ENCODE results near the gene CYP3A7. TPM values are rescaled to one million over a fixed set of nuclear protein-coding genes. Genes with fewer than 3 reads are reported as not detected.
"Not testable (repeated sequence)": the region's sequence is repeated elsewhere in the genome, so short reads cannot be mapped to it uniquely, and the experiment has no call there.

The CYP3A7 gene
- total RNA-seq, 1 experiment from 2014 or later = not detected

GRCh38 chr7:99693100-99693426 lies 41.9 kb downstream of the CYP3A7 start:
- H3K4me2 ChIP-seq (ENCODE audit: low read length) = no peak overlapping the region
- POLR2A ChIA-PET (ENCODE audit: unreplicated experiment) = no interaction called here
- no peaks in the 10 kb centered on the region for H3K36me3 ChIP-seq (ENCODE audit: low read depth, low read length)
- H3K9ac ChIP-seq (ENCODE audit: low read length) = no peak overlapping the region
- TF ChIP-seq EZH2 (IDR thresholded peaks at IDR 0.05; ENCODE audit: low read length, unreplicated experiment) (no peak), EZH2phosphoT487 (IDR thresholded peaks at IDR 0.05; ENCODE audit: borderline replicate concordance, low read length) (no peak)
- TF ChIP-seq, protein P1, sequence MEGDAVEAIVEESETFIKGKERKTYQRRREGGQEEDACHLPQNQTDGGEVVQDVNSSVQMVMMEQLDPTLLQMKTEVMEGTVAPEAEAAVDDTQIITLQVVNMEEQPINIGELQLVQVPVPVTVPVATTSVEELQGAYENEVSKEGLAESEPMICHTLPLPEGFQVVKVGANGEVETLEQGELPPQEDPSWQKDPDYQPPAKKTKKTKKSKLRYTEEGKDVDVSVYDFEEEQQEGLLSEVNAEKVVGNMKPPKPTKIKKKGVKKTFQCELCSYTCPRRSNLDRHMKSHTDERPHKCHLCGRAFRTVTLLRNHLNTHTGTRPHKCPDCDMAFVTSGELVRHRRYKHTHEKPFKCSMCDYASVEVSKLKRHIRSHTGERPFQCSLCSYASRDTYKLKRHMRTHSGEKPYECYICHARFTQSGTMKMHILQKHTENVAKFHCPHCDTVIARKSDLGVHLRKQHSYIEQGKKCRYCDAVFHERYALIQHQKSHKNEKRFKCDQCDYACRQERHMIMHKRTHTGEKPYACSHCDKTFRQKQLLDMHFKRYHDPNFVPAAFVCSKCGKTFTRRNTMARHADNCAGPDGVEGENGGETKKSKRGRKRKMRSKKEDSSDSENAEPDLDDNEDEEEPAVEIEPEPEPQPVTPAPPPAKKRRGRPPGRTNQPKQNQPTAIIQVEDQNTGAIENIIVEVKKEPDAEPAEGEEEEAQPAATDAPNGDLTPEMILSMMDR (conservative IDR thresholded peaks at IDR 0.05; ENCODE audit: low read depth, low read length) = no peak
- no peaks in the 10 kb centered on the region for H3F3A ChIP-seq (ENCODE audit: low read length, unreplicated experiment)
- no peak overlapping the region for H3K27ac ChIP-seq (ENCODE audit: low read length)
- no peaks in the 10 kb centered on the region for H3K27me3 ChIP-seq (ENCODE audit: low read length)
- H3K9me3 ChIP-seq (ENCODE audit: low read length) = no peaks in the 10 kb centered on the region
- DNase-seq = no peak
- CTCF ChIA-PET = no interaction called here
- H3K9me2 ChIP-seq (replicated peaks; ENCODE audit: low read length) = no peaks in the 10 kb centered on the region
- no peaks in the 10 kb centered on the region for H3K4me1 ChIP-seq (ENCODE audit: insufficient read depth, low read length)
- H3K79me2 ChIP-seq (ENCODE audit: low read length) = no peaks in the 10 kb centered on the region
- BruUV-seq (replicated peaks) = no TSS peak
- no peak overlapping the region for H2AFZ ChIP-seq (ENCODE audit: low read length)
- no peaks in the 10 kb centered on the region for H4K20me1 ChIP-seq (ENCODE audit: low read length)
- ATAC-seq = no peak
- intact Hi-C loops (cut with micrococcal nuclease) = no loop called here
- no peak overlapping the region for H3K4me3 ChIP-seq (ENCODE audit: low read length)

GRCh38 chr7:99692563-99692962 lies 42.4 kb downstream of the CYP3A7 start:
- ATAC-seq; H3K9ac ChIP-seq (ENCODE audit: low read length); H2AFZ ChIP-seq (ENCODE audit: low read length); H3K9me3 ChIP-seq (ENCODE audit: low read length); CTCF ChIA-PET; H4K20me1 ChIP-seq (ENCODE audit: low read length); H3F3A ChIP-seq (ENCODE audit: low read length, unreplicated experiment); H3K79me2 ChIP-seq (ENCODE audit: low read length); H3K27ac ChIP-seq (ENCODE audit: low read length); H3K4me2 ChIP-seq (ENCODE audit: low read length); H3K4me3 ChIP-seq (ENCODE audit: low read length); H3K9me2 ChIP-seq (replicated peaks; ENCODE audit: low read length); BruUV-seq (replicated peaks); H3K4me1 ChIP-seq (ENCODE audit: insufficient read depth, low read length); H3K36me3 ChIP-seq (ENCODE audit: low read depth, low read length); DNase-seq; intact Hi-C loops (cut with micrococcal nuclease); H3K27me3 ChIP-seq (ENCODE audit: low read length); POLR2A ChIA-PET (ENCODE audit: unreplicated experiment): not testable (repeated sequence)

GRCh38 chr7:99691658-99692057 lies 43.3 kb downstream of the CYP3A7 start:
- H3K9me3 ChIP-seq (ENCODE audit: low read length); POLR2A ChIA-PET (ENCODE audit: unreplicated experiment); BruUV-seq (replicated peaks); H3K9me2 ChIP-seq (replicated peaks; ENCODE audit: low read length); H2AFZ ChIP-seq (ENCODE audit: low read length); ATAC-seq; H3K4me3 ChIP-seq (ENCODE audit: low read length); H3K4me1 ChIP-seq (ENCODE audit: insufficient read depth, low read length); H4K20me1 ChIP-seq (ENCODE audit: low read length); H3K9ac ChIP-seq (ENCODE audit: low read length); DNase-seq; H3F3A ChIP-seq (ENCODE audit: low read length, unreplicated experiment); intact Hi-C loops (cut with micrococcal nuclease); H3K27ac ChIP-seq (ENCODE audit: low read length); H3K27me3 ChIP-seq (ENCODE audit: low read length); H3K4me2 ChIP-seq (ENCODE audit: low read length); H3K79me2 ChIP-seq (ENCODE audit: low read length); CTCF ChIA-PET; H3K36me3 ChIP-seq (ENCODE audit: low read depth, low read length): not testable (repeated sequence)

GRCh38 chr7:99690918-99691317 lies 44.1 kb downstream of the CYP3A7 start:
- H3K79me2 ChIP-seq (ENCODE audit: low read length); DNase-seq; H3K27me3 ChIP-seq (ENCODE audit: low read length); ATAC-seq; H3K4me1 ChIP-seq (ENCODE audit: insufficient read depth, low read length); H3K9ac ChIP-seq (ENCODE audit: low read length); H3K9me2 ChIP-seq (replicated peaks; ENCODE audit: low read length); H3K36me3 ChIP-seq (ENCODE audit: low read depth, low read length); H2AFZ ChIP-seq (ENCODE audit: low read length); POLR2A ChIA-PET (ENCODE audit: unreplicated experiment); H3K27ac ChIP-seq (ENCODE audit: low read length); CTCF ChIA-PET; intact Hi-C loops (cut with micrococcal nuclease); H3K4me2 ChIP-seq (ENCODE audit: low read length); BruUV-seq (replicated peaks); H3F3A ChIP-seq (ENCODE audit: low read length, unreplicated experiment); H4K20me1 ChIP-seq (ENCODE audit: low read length); H3K4me3 ChIP-seq (ENCODE audit: low read length); H3K9me3 ChIP-seq (ENCODE audit: low read length): not testable (repeated sequence)

- H3K27ac ChIP-seq (ENCODE audit: low read length); H2AFZ ChIP-seq (ENCODE audit: low read length); H4K20me1 ChIP-seq (ENCODE audit: low read length); H3K9me3 ChIP-seq (ENCODE audit: low read length); H3K36me3 ChIP-seq (ENCODE audit: low read depth, low read length); H3K4me1 ChIP-seq (ENCODE audit: insufficient read depth, low read length); H3K9ac ChIP-seq (ENCODE audit: low read length); ATAC-seq; H3K4me2 ChIP-seq (ENCODE audit: low read length); CTCF ChIA-PET; intact Hi-C loops (cut with micrococcal nuclease); H3K79me2 ChIP-seq (ENCODE audit: low read length); H3K4me3 ChIP-seq (ENCODE audit: low read length); H3K9me2 ChIP-seq (replicated peaks; ENCODE audit: low read length); POLR2A ChIA-PET (ENCODE audit: unreplicated experiment); H3K27me3 ChIP-seq (ENCODE audit: low read length); DNase-seq; H3F3A ChIP-seq (ENCODE audit: low read length, unreplicated experiment); BruUV-seq (replicated peaks): not testable (repeated sequence)
Measured at GRCh38 chr7:99685871-99686608, 49.0 kb downstream of the CYP3A7 start.

Measured in PC-3 (cell line).